Tibial nerve (tissue), 4 donors: Measurements from ENCODE around the gene OCA2.

Experiments
- EP300 ChIP-seq, 2 donors: sonication (generic); formaldehyde crosslinking; IDR thresholded peaks; one replicate each; pipeline ENCODE4 v1.6.1; 2017; ENCODE audit warnings: antibody characterized with exemption in 2 of 2, mild to moderate bottlenecking in 1 of 2
- POLR2A ChIP-seq, 2 donors: fragments of 450-650 bp; IDR thresholded peaks; one replicate each; pipeline ENCODE4 v1.6.1; 2017; ENCODE audit warnings: antibody characterized with exemption in 2 of 2, mild to moderate bottlenecking in 2 of 2, moderate library complexity in 2 of 2
- TF ChIP-seq, protein P1 (sequence below), 5 experiments: fragments of 200-600 bp in 3 of 5; fragments of 450-650 bp in 2 of 5; sonication (generic) in 3 of 5; IDR thresholded peaks; one replicate each; pipeline ENCODE4 v1.5.1; 2016 to 2019; ENCODE audit warnings: antibody characterized with exemption in 5 of 5, mild to moderate bottlenecking in 3 of 5, moderate library complexity in 2 of 5

DNA sequence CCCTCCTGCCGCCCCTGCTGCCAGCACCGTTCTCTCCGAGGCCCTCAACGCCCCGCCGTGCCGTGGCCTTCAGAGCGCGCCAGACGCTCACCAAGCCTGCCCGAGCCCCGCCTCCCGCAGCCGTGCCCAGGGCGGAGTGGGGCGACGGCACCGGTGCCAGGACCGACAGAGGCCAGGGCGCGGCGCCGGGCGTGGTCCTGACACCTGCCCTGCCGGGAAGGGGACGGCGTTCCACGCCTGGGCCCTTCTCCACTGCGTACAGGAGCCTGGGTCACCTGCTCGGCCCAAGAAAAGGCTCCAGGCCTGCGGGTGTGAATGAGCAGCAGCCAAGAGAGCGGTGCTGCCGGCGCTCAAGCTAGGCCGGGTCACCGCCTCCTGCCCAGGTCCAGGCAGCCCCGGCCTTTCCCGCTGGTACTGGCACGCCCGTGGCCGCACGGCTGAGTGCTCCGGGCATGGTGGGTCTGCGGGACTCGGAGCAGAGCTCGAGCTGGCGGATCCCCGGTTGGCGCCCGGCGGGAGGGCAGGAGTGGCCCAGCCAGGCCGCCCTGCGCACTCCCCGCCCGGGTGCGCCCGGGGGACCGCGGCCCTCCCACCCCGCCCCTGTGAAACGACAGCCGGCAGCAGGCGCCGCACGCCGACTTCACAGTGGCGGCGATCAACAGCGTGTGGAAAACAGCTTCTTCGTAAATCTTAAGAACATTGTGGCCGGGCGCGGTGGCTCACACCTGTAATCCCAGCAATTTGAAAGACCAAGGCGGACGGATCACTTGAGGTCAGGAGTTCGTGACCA, 4.2 kb downstream of the OCA2 start:
- TF ChIP-seq EP300 (IDR thresholded peaks at IDR 0.05) (no peak), POLR2A (IDR thresholded peaks at IDR 0.05) (no peak)
- TF ChIP-seq, protein P1, sequence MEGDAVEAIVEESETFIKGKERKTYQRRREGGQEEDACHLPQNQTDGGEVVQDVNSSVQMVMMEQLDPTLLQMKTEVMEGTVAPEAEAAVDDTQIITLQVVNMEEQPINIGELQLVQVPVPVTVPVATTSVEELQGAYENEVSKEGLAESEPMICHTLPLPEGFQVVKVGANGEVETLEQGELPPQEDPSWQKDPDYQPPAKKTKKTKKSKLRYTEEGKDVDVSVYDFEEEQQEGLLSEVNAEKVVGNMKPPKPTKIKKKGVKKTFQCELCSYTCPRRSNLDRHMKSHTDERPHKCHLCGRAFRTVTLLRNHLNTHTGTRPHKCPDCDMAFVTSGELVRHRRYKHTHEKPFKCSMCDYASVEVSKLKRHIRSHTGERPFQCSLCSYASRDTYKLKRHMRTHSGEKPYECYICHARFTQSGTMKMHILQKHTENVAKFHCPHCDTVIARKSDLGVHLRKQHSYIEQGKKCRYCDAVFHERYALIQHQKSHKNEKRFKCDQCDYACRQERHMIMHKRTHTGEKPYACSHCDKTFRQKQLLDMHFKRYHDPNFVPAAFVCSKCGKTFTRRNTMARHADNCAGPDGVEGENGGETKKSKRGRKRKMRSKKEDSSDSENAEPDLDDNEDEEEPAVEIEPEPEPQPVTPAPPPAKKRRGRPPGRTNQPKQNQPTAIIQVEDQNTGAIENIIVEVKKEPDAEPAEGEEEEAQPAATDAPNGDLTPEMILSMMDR (IDR thresholded peaks at IDR 0.05) = no peak
